OCI-LY1 (cell line): ENCODE measurements around the gene CALHM4.

Source experiments
- H2AFZ ChIP-seq: fragments of 200-600 bp; sonication (generic), shearing (Covaris generic); 2 replicates; pipeline ENCODE4 v1.6.0; 2014; ENCODE audit warnings: antibody characterized with exemption, mild to moderate bottlenecking, low read length
- H3F3A ChIP-seq: fragments of 200-600 bp; sonication (generic), shearing (Covaris generic); 2 replicates; pipeline ENCODE4 v1.6.0; 2014; ENCODE audit warnings: mild to moderate bottlenecking, antibody characterized with exemption, low read length, moderate library complexity; ENCODE audit not compliant: insufficient read depth
- H3K27ac ChIP-seq: fragments of 200-600 bp; sonication (generic); 2 replicates; pipeline ENCODE4 v1.5.1; 2014; ENCODE audit warnings: low read length, mixed run types, mild to moderate bottlenecking, low read depth; ENCODE audit not compliant: poor library complexity, severe bottlenecking
- H3K27me3 ChIP-seq: fragments of 200-600 bp; sonication (generic); 2 replicates; pipeline ENCODE4 v1.6.0; 2014; ENCODE audit warnings: antibody characterized with exemption, mild to moderate bottlenecking, low read length, moderate library complexity; ENCODE audit not compliant: insufficient read depth
- H3K36me3 ChIP-seq: fragments of 200-600 bp; sonication (generic); 2 replicates; pipeline ENCODE4 v1.6.1; 2014; ENCODE audit warnings: mild to moderate bottlenecking, antibody characterized with exemption, low read length, moderate library complexity, mixed read lengths; ENCODE audit not compliant: insufficient read depth
- H3K4me1 ChIP-seq: fragments of 200-600 bp; sonication (generic); 2 replicates; pipeline ENCODE4 v1.5.1; 2014; ENCODE audit warnings: mild to moderate bottlenecking, low read length, moderate library complexity; ENCODE audit not compliant: insufficient read depth, severe bottlenecking
- H3K4me2 ChIP-seq: fragments of 200-600 bp; sonication (generic), shearing (Covaris generic); 2 replicates; pipeline ENCODE4 v1.6.1; 2014; ENCODE audit warnings: low read length
- H3K4me3 ChIP-seq: fragments of 200-600 bp; sonication (generic); 2 replicates; pipeline ENCODE4 v1.5.1; 2014; ENCODE audit warnings: low read length, low read depth, mild to moderate bottlenecking, mixed read lengths; ENCODE audit not compliant: poor library complexity, severe bottlenecking
- H3K79me2 ChIP-seq: fragments of 200-600 bp; shearing (Covaris generic); 2 replicates; pipeline ENCODE4 v1.6.1; 2016; ENCODE audit warnings: mixed run types, low read length, mixed read lengths; ENCODE audit not compliant: insufficient read depth
- H3K9ac ChIP-seq: fragments of 200-600 bp; sonication (generic), shearing (Covaris generic); 2 replicates; pipeline ENCODE4 v1.6.1; 2014; ENCODE audit warnings: mild to moderate bottlenecking, low read length, mixed read lengths
- H3K9me2 ChIP-seq: fragments of 200-600 bp; sonication (generic), shearing (Covaris generic); 2 replicates; pipeline ENCODE4 v1.6.1; 2014; ENCODE audit warnings: low read depth, mild to moderate bottlenecking, low read length, mixed read lengths
- H3K9me3 ChIP-seq: fragments of 200-600 bp; shearing (Covaris generic); 2 replicates; pipeline ENCODE4 v1.6.1; 2014; ENCODE audit warnings: low read length, mixed read lengths
- H4K20me1 ChIP-seq: fragments of 200-600 bp; sonication (generic), shearing (Covaris generic); 2 replicates; pipeline ENCODE4 v1.6.0; 2016; ENCODE audit warnings: mild to moderate bottlenecking, low read length; ENCODE audit not compliant: insufficient read depth
- CTCF ChIP-seq: fragments of 200-600 bp; sonication (generic), shearing (Covaris generic); IDR thresholded peaks from 2 replicates; pipeline ENCODE4 v1.5.1; 2017; ENCODE audit warnings: mild to moderate bottlenecking, antibody characterized with exemption, low read length, moderate library complexity, mixed read lengths
- EZH2 ChIP-seq: fragments of 200-600 bp; sonication (generic), shearing (Covaris generic); IDR thresholded peaks from 2 replicates; pipeline ENCODE4 v1.8.0; 2017; ENCODE audit warnings: borderline replicate concordance, mixed run types, mild to moderate bottlenecking, antibody characterized with exemption, low read length, moderate library complexity, mixed read lengths

Gene CALHM4

GRCh38 chr6:116564311-116564710 lies 10.8 kb downstream of the CALHM4 start:
- no peak for TF ChIP-seq EZH2
- no peak for TF ChIP-seq CTCF
- H3K9me3 ChIP-seq = no peaks in the 10 kb centered on the region
- H3K4me3 ChIP-seq = no peak overlapping the region
- no peak overlapping the region for H2AFZ ChIP-seq
- no peaks in the 10 kb centered on the region for H3F3A ChIP-seq
- H3K9ac ChIP-seq = no peak overlapping the region
- H3K27me3 ChIP-seq = no peaks in the 10 kb centered on the region
- no peak overlapping the region for H3K27ac ChIP-seq
- no peak overlapping the region for H3K4me2 ChIP-seq
- no peaks in the 10 kb centered on the region for H3K9me2 ChIP-seq
- peaks cover 4% of the 10 kb centered on the region for H3K4me1 ChIP-seq
- H4K20me1 ChIP-seq = no peaks in the 10 kb centered on the region
- no peaks in the 10 kb centered on the region for H3K36me3 ChIP-seq
- no peaks in the 10 kb centered on the region for H3K79me2 ChIP-seq

DNA sequence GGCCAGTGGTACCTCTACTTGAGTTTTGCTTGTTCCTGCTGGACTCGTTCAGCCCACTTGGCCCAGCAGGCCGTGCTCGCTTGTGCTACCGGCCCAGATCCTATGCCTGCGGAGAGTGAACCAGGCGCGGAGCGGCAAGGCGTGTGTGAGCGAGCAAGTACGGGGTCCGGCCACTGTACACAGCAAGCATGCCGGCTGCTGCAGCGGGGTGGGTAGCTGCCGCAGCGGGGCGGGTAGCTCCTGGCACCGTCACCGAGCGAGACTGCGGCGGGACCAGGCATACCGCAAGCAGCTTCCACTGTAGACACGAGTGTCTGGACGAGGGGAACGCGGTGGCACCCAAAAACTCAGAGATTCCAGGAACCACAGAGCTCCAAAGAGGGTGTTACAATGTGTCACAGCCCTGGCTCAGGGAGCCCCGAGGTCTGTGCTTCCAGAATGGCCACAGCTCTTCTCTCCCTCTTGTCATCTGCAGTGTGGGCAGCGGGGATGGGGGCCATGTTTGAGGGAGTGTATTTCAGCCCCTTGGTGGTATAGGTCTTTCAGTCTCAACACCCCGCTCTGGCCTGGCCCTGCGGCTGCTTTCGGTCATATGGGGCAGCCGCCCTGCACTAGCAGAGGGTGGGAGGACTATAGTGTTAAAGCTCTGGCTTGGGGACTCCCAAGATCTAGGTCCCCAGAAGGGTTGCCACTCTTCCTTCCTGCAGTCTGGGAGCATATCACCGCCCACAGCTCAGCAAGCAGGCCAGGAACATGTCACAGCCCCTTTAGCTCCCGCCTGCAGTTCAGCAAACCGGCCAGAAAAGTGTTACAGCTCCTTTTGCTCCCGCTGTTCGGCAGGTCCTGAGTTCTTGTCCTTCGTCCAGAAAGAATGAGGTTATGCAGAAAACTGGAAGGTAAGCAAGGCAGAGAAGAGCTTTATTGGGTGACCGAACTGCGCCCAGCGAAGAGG lies 11.6 kb downstream of the CALHM4 start:
- no peak overlapping the region for H3K27ac ChIP-seq
- H3K9me2 ChIP-seq = no peaks in the 10 kb centered on the region
- no peaks in the 10 kb centered on the region for H3K79me2 ChIP-seq
- H4K20me1 ChIP-seq = no peaks in the 10 kb centered on the region
- H3K4me2 ChIP-seq = peak overlapping the region; percentile 20; the same call in 1 of the 2 replicates
- H3K9me3 ChIP-seq = no peaks in the 10 kb centered on the region
- no peak for TF ChIP-seq CTCF
- TF ChIP-seq EZH2 = no peak
- H3K27me3 ChIP-seq = no peaks in the 10 kb centered on the region
- peaks cover 13% of the 10 kb centered on the region for H3K4me1 ChIP-seq
- no peaks in the 10 kb centered on the region for H3K36me3 ChIP-seq
- H3K4me3 ChIP-seq = peak overlapping the region; percentile 5
- no peaks in the 10 kb centered on the region for H3F3A ChIP-seq
- no peak overlapping the region for H2AFZ ChIP-seq
- H3K9ac ChIP-seq = no peak overlapping the region; the same call in 1 of the 2 replicates

DNA sequence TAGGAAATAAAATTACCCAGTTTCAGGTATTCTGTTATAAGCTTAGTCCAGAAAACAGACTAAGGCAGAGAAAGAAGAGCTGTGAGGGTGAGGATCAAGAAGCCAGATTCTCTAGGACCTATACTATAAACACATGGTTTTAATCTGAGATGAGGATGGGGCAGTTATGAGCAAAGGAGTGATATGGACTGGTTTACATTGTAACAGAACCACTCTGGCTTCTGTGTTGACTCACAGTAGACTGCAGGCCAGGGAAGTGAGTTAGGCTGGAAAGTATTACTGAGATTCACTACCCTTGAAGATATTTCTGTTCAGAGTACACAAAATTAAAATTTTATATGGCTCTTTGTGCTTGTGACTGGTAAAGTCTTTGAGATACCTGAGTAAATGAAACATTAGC lies 14.6 kb downstream of the CALHM4 start:
- Histone ChIP-seq H3K79me2 (peaks cover 16% of the 10 kb centered on the region), H3K27me3 (no peaks in the 10 kb centered on the region), H3K9me3 (no peaks in the 10 kb centered on the region), H3K4me1 (peaks cover 24% of the 10 kb centered on the region), H3K27ac (no peak overlapping the region), H3K9me2 (no peaks in the 10 kb centered on the region), H3K9ac (no peak overlapping the region), H3K4me2 (no peak overlapping the region), H3K36me3 (no peaks in the 10 kb centered on the region), H4K20me1 (no peaks in the 10 kb centered on the region), H2AFZ (no peak overlapping the region), H3K4me3 (no peak overlapping the region), H3F3A (no peaks in the 10 kb centered on the region)
- no peak for TF ChIP-seq EZH2
- no peak for TF ChIP-seq CTCF
